HCT116 (cell line): ENCODE measurements around the gene TBL1X. TPM values are rescaled to one million over a fixed set of nuclear protein-coding genes. Genes with fewer than 3 reads are reported as not detected.

Source experiments
- ATAC-seq: fragments of 200-7000 bp; cut with Tn5 transposase; 2 replicates; pipeline ENCODE4 v1.9.1; 2020; ENCODE audit warnings: mild to moderate bottlenecking, moderate library complexity
- BruUV-seq: library from RNA; stranded (reverse); fragments of 400-500 nt; replicated peaks from 2 replicates; lab custom pipeline; 2021; lab: Mats Ljungman, UMichigan
- CTCF ChIA-PET: fragments of 300-600 bp; sonication (Branson Sonifier 250); formaldehyde crosslinking; loops from one replicate; lab custom pipeline; 2021; ENCODE audit warnings: antibody characterized with exemption; lab: Charles Lee
- POLR2A ChIA-PET: fragments of 300-600, 350-600 bp; sonication (Branson Sonifier 250); formaldehyde crosslinking; loops from one replicate; lab custom pipeline; 2021; ENCODE audit warnings: antibody characterized with exemption; lab: Charles Lee
- RAD21 ChIA-PET, 2 experiments: fragments of 300-600 bp; sonication (Branson Sonifier 250); formaldehyde crosslinking; loops; one replicate each; lab custom pipeline; 2023; ENCODE audit warnings: low total read pairs in 2 of 2; ENCODE audit not compliant: uncharacterized antibody in 2 of 2, unreplicated experiment in 2 of 2, low non-redundant PET in 1 of 2; lab: Charles Lee
- DNase-seq: peaks from one replicate; pipeline ENCODE4 v3.0.0-alpha.2; 2010; ENCODE audit warnings: low read depth, low spot score
- H2AFZ ChIP-seq: fragments of 200-600 bp; shearing (Covaris generic), sonication (generic); 2 replicates; pipeline ENCODE4 v1.6.1; 2017; ENCODE audit warnings: low read depth, mixed run types, mixed read lengths, antibody characterized with exemption, low read length; ENCODE audit not compliant: poor library complexity, severe bottlenecking
- H3K27ac ChIP-seq: 2 replicates; pipeline ENCODE4 v1.5.1; 2012; ENCODE audit warnings: low read depth, low read length
- H3K27me3 ChIP-seq: fragments of 200-600 bp; sonication (generic); 2 replicates; pipeline ENCODE4 v1.6.1; 2016; ENCODE audit warnings: mixed run types, low read length, mixed read lengths; ENCODE audit not compliant: insufficient read depth
- H3K36me3 ChIP-seq, 2 experiments: fragments of 200-500 bp in 1 of 2; fragments of 200-600 bp in 1 of 2; sonication (Bioruptor generic) in 1 of 2; sonication (generic) in 1 of 2; 2 replicates each; pipeline versions ENCODE4 v1.5.1 to v1.6.1; 2014 to 2016; ENCODE audit warnings: low read length in 2 of 2, inconsistent platforms in 1 of 2, mixed read lengths in 1 of 2, mixed run types in 1 of 2; ENCODE audit not compliant: insufficient read depth in 2 of 2, control insufficient read depth in 1 of 2
- H3K4me1 ChIP-seq, 2 experiments: fragments of 200-600 bp in 1 of 2; sonication (generic) in 1 of 2; 2 replicates each; pipeline versions ENCODE4 v1.5.1 to v1.6.1; 2012 to 2017; ENCODE audit warnings: low read length in 2 of 2, inconsistent platforms in 1 of 2, mild to moderate bottlenecking in 1 of 2, mixed read lengths in 1 of 2, mixed run types in 1 of 2, moderate library complexity in 1 of 2; ENCODE audit not compliant: insufficient read depth in 2 of 2, control insufficient read depth in 1 of 2
- H3K4me2 ChIP-seq: fragments of 200-600 bp; sonication (generic); 2 replicates; pipeline ENCODE4 v1.6.1; 2017; ENCODE audit warnings: mixed run types, low read length, mixed read lengths
- H3K4me3 ChIP-seq, 2 experiments: fragments of 200-600 bp in 1 of 2; sonication (generic) in 1 of 2; replicated peaks in 1 of 2; 2 replicates each; pipeline ENCODE4 v1.5.1; 2011 to 2016; ENCODE audit warnings: low read length in 2 of 2, control low read depth in 1 of 2, low read depth in 1 of 2, mild to moderate bottlenecking in 1 of 2, mixed read lengths in 1 of 2, mixed run types in 1 of 2
- H3K79me2 ChIP-seq: fragments of 200-600 bp; sonication (generic); 2 replicates; pipeline ENCODE4 v1.6.1; 2017; ENCODE audit warnings: mild to moderate bottlenecking, mixed run types, low read length, moderate library complexity, mixed read lengths; ENCODE audit not compliant: insufficient read depth
- H3K9ac ChIP-seq: fragments of 200-600 bp; sonication (generic); 2 replicates; pipeline ENCODE4 v1.6.1; 2016; ENCODE audit warnings: low read length, mixed read lengths
- H3K9me2 ChIP-seq: fragments of 200-600 bp; sonication (generic), shearing (Covaris generic); 2 replicates; pipeline ENCODE4 v1.6.1; 2017; ENCODE audit warnings: mixed run types, mild to moderate bottlenecking, moderate library complexity; ENCODE audit not compliant: insufficient read depth
- H3K9me3 ChIP-seq, 2 experiments: fragments of 200-500 bp in 1 of 2; fragments of 200-600 bp in 1 of 2; sonication (Bioruptor generic) in 1 of 2; sonication (generic) in 1 of 2; 2 replicates each; pipeline ENCODE4 v1.6.1; 2014 to 2017; ENCODE audit warnings: low read length in 2 of 2, mixed read lengths in 2 of 2, inconsistent platforms in 1 of 2, low read depth in 1 of 2, mild to moderate bottlenecking in 1 of 2, mixed run types in 1 of 2, moderate library complexity in 1 of 2; ENCODE audit not compliant: control insufficient read depth in 1 of 2, insufficient read depth in 1 of 2
- H4K20me1 ChIP-seq: fragments of 200-600 bp; sonication (generic), shearing (Covaris generic); 2 replicates; pipeline ENCODE4 v1.6.1; 2017; ENCODE audit warnings: mixed run types, mild to moderate bottlenecking, moderate library complexity; ENCODE audit not compliant: insufficient read depth
- CEBPB ChIP-seq: IDR thresholded peaks from 2 replicates; pipeline ENCODE4 v1.6.1; 2012; ENCODE audit warnings: low read depth
- CTCF ChIP-seq, 3 experiments: fragments of 200-600 bp in 1 of 3; sonication (generic) in 1 of 3; IDR thresholded peaks in 2 of 3; conservative IDR thresholded peaks in 1 of 3; 2 replicates each; pipeline ENCODE4 v1.5.1; 2012 to 2017; ENCODE audit warnings: low read depth in 2 of 3, low read length in 2 of 3, antibody characterized with exemption in 1 of 3, borderline replicate concordance in 1 of 3, control low read depth in 1 of 3, mild to moderate bottlenecking in 1 of 3, mixed read lengths in 1 of 3, mixed run types in 1 of 3, moderate library complexity in 1 of 3; ENCODE audit not compliant: insufficient read depth in 1 of 3
- ELF1 ChIP-seq: IDR thresholded peaks from 2 replicates; pipeline ENCODE4 v1.6.1; 2012; ENCODE audit warnings: low read depth, borderline replicate concordance
- EZH2 ChIP-seq: fragments of 200-600 bp; sonication (generic); IDR thresholded peaks from 2 replicates; pipeline ENCODE4 v1.6.1; 2017; ENCODE audit warnings: antibody characterized with exemption, mixed run types
- EZH2phosphoT487 ChIP-seq: fragments of 200-600 bp; IDR thresholded peaks from 2 replicates; pipeline ENCODE4 v1.6.1; 2018; ENCODE audit warnings: antibody characterized with exemption, borderline replicate concordance
- RAD21 ChIP-seq: IDR thresholded peaks from 2 replicates; pipeline ENCODE4 v1.6.1; 2012; ENCODE audit warnings: low read depth, mild to moderate bottlenecking
- SIN3A ChIP-seq: IDR thresholded peaks from 2 replicates; pipeline ENCODE4 v1.6.1; 2012; ENCODE audit warnings: low read depth
- SRF ChIP-seq: IDR thresholded peaks from 2 replicates; pipeline ENCODE4 v1.6.1; 2012; ENCODE audit warnings: low read depth
- ZBTB33 ChIP-seq: IDR thresholded peaks from 2 replicates; pipeline ENCODE4 v1.6.1; 2011; ENCODE audit warnings: mild to moderate bottlenecking, low read length, moderate library complexity; ENCODE audit not compliant: insufficient replicate concordance; ENCODE audit errors: extremely low read depth
- intact Hi-C: fragments of 100-400 bp; cut with micrococcal nuclease; formaldehyde crosslinking; loops from 2 replicates; pipeline ENCODE4 v1.10.0; 2022
- total RNA-seq: library from RNA; stranded (reverse); gene quantifications from one replicate; pipeline ENCODE4 v1.2.1, GENCODE V29; 2021; ENCODE audit not compliant: unreplicated experiment

TBL1X gene
- total RNA-seq, 1 experiment from 2014 or later, result 37.8 TPM

GRCh38 chrX:9628779-9629493, 164.1 kb downstream of the TBL1X start:
- Histone ChIP-seq H3K4me2 (no peak overlapping the region), H3K9me2 (no peaks in the 10 kb centered on the region), H3K27ac (no peak overlapping the region), H3K27me3 (no peaks in the 10 kb centered on the region), H4K20me1 (no peaks in the 10 kb centered on the region), H2AFZ (no peak overlapping the region), H3K36me3 (no peaks in the 10 kb centered on the region), H3K79me2 (no peaks in the 10 kb centered on the region), H3K4me1 (no peaks in the 10 kb centered on the region), H3K9ac (no peak overlapping the region), H3K4me3 (no peak overlapping the region), H3K9me3 (no peaks in the 10 kb centered on the region)
- ATAC-seq (no peak), DNase-seq (no peak)
- intact Hi-C loops, result no loop called here
- ChIA-PET POLR2A (no interaction called here), CTCF (no interaction called here), RAD21 (no interaction called here)
- no TSS peak for BruUV-seq
- no peak for TF ChIP-seq CTCF (IDR thresholded peaks at IDR 0.05 in 2 of 3, conservative IDR thresholded peaks at IDR 0.05 in 1 of 3; ENCODE audit: borderline replicate concordance in 1 of 3, insufficient read depth in 1 of 3, low read depth in 2 of 3, low read length in 2 of 3)
- TF ChIP-seq EZH2phosphoT487, result no peak

GRCh38 chrX:9634551-9634950, 169.7 kb downstream of the TBL1X start:
- Histone ChIP-seq H3K4me3 (no peak overlapping the region), H2AFZ (no peak overlapping the region), H3K9ac (no peak overlapping the region), H3K4me1 (no peaks in the 10 kb centered on the region), H3K9me3 (no peaks in the 10 kb centered on the region), H3K9me2 (no peaks in the 10 kb centered on the region), H3K4me2 (no peak overlapping the region), H3K27ac (no peak overlapping the region), H4K20me1 (no peaks in the 10 kb centered on the region), H3K27me3 (no peaks in the 10 kb centered on the region), H3K36me3 (no peaks in the 10 kb centered on the region), H3K79me2 (no peaks in the 10 kb centered on the region)
- TF ChIP-seq CEBPB, result no peak
- TF ChIP-seq RAD21, result no peak
- no peak for TF ChIP-seq ELF1
- no peak for TF ChIP-seq ZBTB33
- no peak for TF ChIP-seq SRF
- TF ChIP-seq EZH2, result no peak
- TF ChIP-seq SIN3A, result no peak
- RAD21 ChIA-PET, result no interaction called here
- POLR2A ChIA-PET, result no interaction called here
- CTCF ChIA-PET, result no interaction called here
- BruUV-seq, result no TSS peak
- intact Hi-C loops, result no loop called here
- ATAC-seq (no peak), DNase-seq (no peak)
